MM.1S (cell line): ENCODE results near the gene LSM14B.

Source experiments
- DNase-seq: peaks from one replicate; pipeline ENCODE4 v3.0.0-alpha.2; 2015
- H2AFZ ChIP-seq: fragments of 300-600 bp; sonication (generic); 2 replicates; pipeline ENCODE4 v1.6.0; 2016; ENCODE audit warnings: antibody characterized with exemption, low read length
- H3F3A ChIP-seq: fragments of 300-600 bp; sonication (generic); 2 replicates; pipeline ENCODE4 v1.6.1; 2016; ENCODE audit warnings: mild to moderate bottlenecking, antibody characterized with exemption, low read length, moderate library complexity, mixed read lengths; ENCODE audit not compliant: insufficient read depth
- H3K27ac ChIP-seq: fragments of 300-600 bp; sonication (generic); 2 replicates; pipeline ENCODE4 v1.5.1; 2016; ENCODE audit warnings: mild to moderate bottlenecking, low read length
- H3K27me3 ChIP-seq: fragments of 300-600 bp; sonication (generic); replicated peaks from 2 replicates; pipeline ENCODE4 v1.6.0; 2016; ENCODE audit warnings: low read length; ENCODE audit not compliant: insufficient read depth
- H3K36me3 ChIP-seq: fragments of 300-600 bp; sonication (generic); replicated peaks from 2 replicates; pipeline ENCODE4 v1.6.1; 2016; ENCODE audit warnings: mild to moderate bottlenecking, low read length, mixed read lengths; ENCODE audit not compliant: insufficient read depth
- H3K4me1 ChIP-seq: fragments of 300-600 bp; sonication (generic); 2 replicates; pipeline ENCODE4 v1.6.1; 2016; ENCODE audit warnings: low read length, mixed read lengths
- H3K4me2 ChIP-seq: fragments of 300-600 bp; sonication (generic); 2 replicates; pipeline ENCODE4 v1.6.0; 2016; ENCODE audit warnings: low read depth, low read length
- H3K4me3 ChIP-seq: fragments of 300-600 bp; sonication (generic); 2 replicates; pipeline ENCODE4 v1.5.1; 2016; ENCODE audit warnings: low read length, mixed read lengths
- H3K79me2 ChIP-seq: fragments of 300-600 bp; sonication (generic); 2 replicates; pipeline ENCODE4 v1.6.1; 2016; ENCODE audit warnings: mixed run types, low read length, mixed read lengths
- H3K9ac ChIP-seq: fragments of 300-600 bp; sonication (generic); 2 replicates; pipeline ENCODE4 v1.6.1; 2016; ENCODE audit warnings: low read length, mixed read lengths
- H3K9me2 ChIP-seq: fragments of 300-600 bp; sonication (generic); replicated peaks from 2 replicates; pipeline ENCODE4 v1.6.1; 2016; ENCODE audit warnings: mild to moderate bottlenecking, low read length, mixed read lengths; ENCODE audit not compliant: insufficient read depth
- H3K9me3 ChIP-seq: fragments of 300-600 bp; sonication (generic); replicated peaks from 2 replicates; pipeline ENCODE4 v1.6.1; 2016; ENCODE audit warnings: mild to moderate bottlenecking, low read length, mixed read lengths; ENCODE audit not compliant: insufficient read depth
- H4K20me1 ChIP-seq: fragments of 300-600 bp; sonication (generic); 2 replicates; pipeline ENCODE4 v1.6.1; 2016; ENCODE audit warnings: mild to moderate bottlenecking, low read length, moderate library complexity, mixed read lengths; ENCODE audit not compliant: insufficient read depth
- EZH2 ChIP-seq: fragments of 300-600 bp; sonication (generic); optimal IDR thresholded peaks from 2 replicates; pipeline ENCODE3; 2017; ENCODE audit warnings: low read depth, mild to moderate bottlenecking, antibody characterized with exemption, low read length, mixed read lengths
- EZH2phosphoT487 ChIP-seq: fragments of 300-600 bp; sonication (generic); IDR thresholded peaks from 2 replicates; pipeline ENCODE4 v1.6.1; 2018; ENCODE audit warnings: antibody characterized with exemption, low read length
- TF ChIP-seq, protein P1 (sequence below): fragments of 300-600 bp; sonication (generic); IDR thresholded peaks from 2 replicates; pipeline ENCODE4 v1.5.1; 2016; ENCODE audit warnings: antibody characterized with exemption, low read length, mixed read lengths

The LSM14B gene

DNA sequence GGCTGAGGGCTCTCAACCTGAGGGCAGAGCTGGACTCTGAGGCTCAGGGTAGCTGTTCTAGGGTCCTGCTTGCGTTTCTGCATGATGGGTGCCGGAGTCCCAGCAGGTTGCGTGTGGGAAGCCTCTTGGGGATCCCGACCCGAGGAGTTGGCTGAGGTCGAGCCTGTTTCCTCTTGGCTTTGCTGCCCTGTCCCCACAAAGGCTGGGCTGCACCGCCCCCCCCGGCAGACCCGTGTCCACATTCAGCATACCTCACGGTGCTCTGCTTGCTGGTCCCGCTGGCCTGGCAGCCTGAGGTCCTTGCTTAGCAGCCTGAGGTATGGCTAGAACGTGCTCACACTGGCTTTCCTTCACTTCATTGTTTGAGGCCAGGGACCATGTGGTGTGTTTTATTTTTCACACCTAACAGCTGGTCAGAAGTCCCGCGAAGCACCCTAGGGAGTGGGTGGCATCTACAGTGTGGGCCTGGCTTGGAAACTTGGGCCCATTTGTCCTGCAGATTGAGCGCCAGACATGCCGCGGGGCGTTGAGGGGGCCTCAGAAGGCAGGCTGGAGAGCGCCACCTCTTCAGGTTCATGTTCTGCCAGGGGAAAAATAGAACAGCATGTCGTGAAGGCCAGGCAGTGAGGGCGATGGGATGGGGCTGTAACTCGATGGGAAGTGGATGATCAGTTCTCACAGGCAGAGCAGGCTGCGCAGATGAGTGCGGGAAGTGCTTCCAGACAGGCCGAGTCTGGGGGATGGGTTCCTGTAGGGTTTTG lies 9.5 kb downstream of the LSM14B start:
- Histone ChIP-seq H3K27me3 (no peaks in the 10 kb centered on the region), H3K36me3 (no peaks in the 10 kb centered on the region), H3K27ac (no peak overlapping the region), H3K9me2 (no peaks in the 10 kb centered on the region), H3K9me3 (no peaks in the 10 kb centered on the region), H3K4me2 (no peak overlapping the region), H4K20me1 (no peaks in the 10 kb centered on the region), H3K79me2 (peaks cover 14% of the 10 kb centered on the region; the same call in 1 of the 2 replicates), H3F3A (peaks cover 13% of the 10 kb centered on the region), H2AFZ (no peak overlapping the region), H3K4me1 (no peaks in the 10 kb centered on the region), H3K4me3 (no peak overlapping the region), H3K9ac (no peak overlapping the region)
- TF ChIP-seq EZH2phosphoT487 (no peak), EZH2 (no peak)
- TF ChIP-seq, protein P1, sequence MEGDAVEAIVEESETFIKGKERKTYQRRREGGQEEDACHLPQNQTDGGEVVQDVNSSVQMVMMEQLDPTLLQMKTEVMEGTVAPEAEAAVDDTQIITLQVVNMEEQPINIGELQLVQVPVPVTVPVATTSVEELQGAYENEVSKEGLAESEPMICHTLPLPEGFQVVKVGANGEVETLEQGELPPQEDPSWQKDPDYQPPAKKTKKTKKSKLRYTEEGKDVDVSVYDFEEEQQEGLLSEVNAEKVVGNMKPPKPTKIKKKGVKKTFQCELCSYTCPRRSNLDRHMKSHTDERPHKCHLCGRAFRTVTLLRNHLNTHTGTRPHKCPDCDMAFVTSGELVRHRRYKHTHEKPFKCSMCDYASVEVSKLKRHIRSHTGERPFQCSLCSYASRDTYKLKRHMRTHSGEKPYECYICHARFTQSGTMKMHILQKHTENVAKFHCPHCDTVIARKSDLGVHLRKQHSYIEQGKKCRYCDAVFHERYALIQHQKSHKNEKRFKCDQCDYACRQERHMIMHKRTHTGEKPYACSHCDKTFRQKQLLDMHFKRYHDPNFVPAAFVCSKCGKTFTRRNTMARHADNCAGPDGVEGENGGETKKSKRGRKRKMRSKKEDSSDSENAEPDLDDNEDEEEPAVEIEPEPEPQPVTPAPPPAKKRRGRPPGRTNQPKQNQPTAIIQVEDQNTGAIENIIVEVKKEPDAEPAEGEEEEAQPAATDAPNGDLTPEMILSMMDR: no peak
- no peak for DNase-seq

DNA sequence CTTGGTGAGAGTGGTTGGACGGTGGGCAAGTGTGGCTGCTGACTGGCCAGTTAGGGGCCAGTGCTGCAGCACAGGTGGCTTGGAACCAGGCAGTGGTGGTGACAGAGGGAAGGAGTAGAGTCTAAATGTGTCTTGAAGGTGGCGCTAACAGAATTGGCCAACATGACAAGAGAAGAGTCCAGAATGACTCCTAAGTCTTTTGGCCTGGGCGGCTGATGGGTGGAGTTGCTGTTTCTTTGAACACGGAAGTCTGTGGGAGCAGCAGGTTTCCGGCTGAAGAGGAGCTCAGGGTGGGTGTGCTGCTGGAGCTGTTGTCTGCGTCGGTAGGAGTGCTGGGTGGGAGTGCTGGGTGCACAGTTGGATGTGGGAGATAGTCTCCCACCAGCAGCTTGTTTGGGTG lies 10.1 kb downstream of the LSM14B start:
- Histone ChIP-seq H4K20me1 (peaks cover 1% of the 10 kb centered on the region; the same call in 1 of the 2 replicates), H3K9me2 (no peaks in the 10 kb centered on the region), H3K79me2 (peaks cover 14% of the 10 kb centered on the region; the same call in 1 of the 2 replicates), H3K9ac (no peak overlapping the region), H3K27ac (no peak overlapping the region), H3K4me1 (no peaks in the 10 kb centered on the region), H3K36me3 (no peaks in the 10 kb centered on the region), H3K4me2 (no peak overlapping the region), H3K9me3 (no peaks in the 10 kb centered on the region), H2AFZ (no peak overlapping the region), H3K4me3 (no peak overlapping the region), H3F3A (peaks cover 20% of the 10 kb centered on the region), H3K27me3 (no peaks in the 10 kb centered on the region)
- no peak for DNase-seq
- TF ChIP-seq EZH2 (no peak), EZH2phosphoT487 (no peak)
- TF ChIP-seq, protein P1: no peak

DNA sequence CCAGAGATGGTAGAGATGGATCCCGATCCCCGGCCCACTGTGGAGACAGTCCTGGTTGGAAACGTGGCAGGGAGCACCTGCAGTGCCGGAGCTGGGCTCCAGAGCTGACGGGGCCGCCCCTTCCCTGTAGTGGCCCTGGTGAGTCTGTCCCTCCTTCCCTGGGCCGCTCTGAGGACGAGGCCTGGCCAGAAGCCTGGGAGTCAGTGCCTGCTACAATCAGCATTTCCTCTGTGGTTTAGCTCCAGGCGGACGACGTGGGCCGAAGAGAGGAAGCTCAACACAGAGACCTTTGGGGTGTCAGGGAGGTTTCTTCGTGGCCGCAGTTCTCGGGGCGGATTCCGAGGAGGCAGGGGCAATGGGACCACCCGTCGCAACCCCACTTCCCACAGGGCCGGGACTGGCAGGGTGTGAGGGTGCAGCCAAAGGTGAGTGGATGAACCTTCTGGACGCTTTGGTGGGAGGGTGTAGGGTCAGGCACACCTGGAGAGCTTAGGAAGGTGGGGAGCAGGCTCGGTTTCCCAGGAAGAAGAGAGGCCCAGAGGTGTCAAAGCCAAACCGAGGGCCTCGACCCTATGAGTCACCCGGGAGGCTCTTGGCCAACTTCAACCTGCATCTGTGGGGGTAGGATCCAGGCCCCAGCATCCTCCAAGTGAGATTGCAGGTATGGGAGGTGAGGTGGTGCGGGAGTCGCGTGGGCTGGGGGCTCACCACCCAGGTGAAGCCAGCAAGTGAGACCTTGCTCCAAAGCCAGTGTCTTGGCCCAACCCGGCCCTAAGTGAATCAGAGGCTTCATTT lies 11.0 kb downstream of the LSM14B start:
- Histone ChIP-seq H3K9me3 (no peaks in the 10 kb centered on the region), H3K36me3 (peaks cover 6% of the 10 kb centered on the region), H3K79me2 (peaks cover 22% of the 10 kb centered on the region), H3F3A (peaks cover 28% of the 10 kb centered on the region), H3K4me3 (no peak overlapping the region), H3K27me3 (no peaks in the 10 kb centered on the region), H3K9me2 (no peaks in the 10 kb centered on the region), H3K4me2 (no peak overlapping the region), H3K4me1 (no peaks in the 10 kb centered on the region), H3K27ac (no peak overlapping the region), H3K9ac (no peak overlapping the region), H2AFZ (no peak overlapping the region), H4K20me1 (peaks cover 10% of the 10 kb centered on the region; the same call in 1 of the 2 replicates)
- DNase-seq: no peak
- no peak for TF ChIP-seq EZH2phosphoT487
- no peak for TF ChIP-seq EZH2
- TF ChIP-seq, protein P1: no peak
